ENCODE results near the gene SRGAP3.

The SRGAP3 gene

GRCh38 chr3:9032231-9032777 is 217.1 kb downstream of the SRGAP3 start:
- Histone ChIP-seq H3K36me3 (ENCODE audit: control insufficient read depth, insufficient read depth, low read length) (no peaks in the 10 kb centered on the region), H3K9me3 (ENCODE audit: control insufficient read depth, insufficient read depth, low read depth, low read length) (no peaks in the 10 kb centered on the region), H3K4me1 (ENCODE audit: control insufficient read depth, insufficient read depth, low read length) (peaks cover 14% of the 10 kb centered on the region), H3K4me3 (ENCODE audit: low read depth, low read length) (no peak overlapping the region), H3K9ac (ENCODE audit: low read length) (no peak overlapping the region), H3K27ac (ENCODE audit: low read depth, low read length) (no peak overlapping the region), H3K27me3 (ENCODE audit: control insufficient read depth, insufficient read depth, low read length) (no peaks in the 10 kb centered on the region)

- no peak overlapping the region for H3K4me3 ChIP-seq (ENCODE audit: low read depth, low read length)
- H3K9me3 ChIP-seq (ENCODE audit: control insufficient read depth, insufficient read depth, low read depth, low read length) = no peaks in the 10 kb centered on the region
- H3K4me1 ChIP-seq (ENCODE audit: control insufficient read depth, insufficient read depth, low read length) = no peaks in the 10 kb centered on the region; the same call in 1 of the 2 replicates
- H3K27me3 ChIP-seq (ENCODE audit: control insufficient read depth, insufficient read depth, low read length) = no peaks in the 10 kb centered on the region
- H3K9ac ChIP-seq (ENCODE audit: low read length) = no peak overlapping the region
- no peak overlapping the region for H3K27ac ChIP-seq (ENCODE audit: low read depth, low read length)
- H3K36me3 ChIP-seq (ENCODE audit: control insufficient read depth, insufficient read depth, low read length) = no peaks in the 10 kb centered on the region
These were observed 219.4 kb downstream of the SRGAP3 start for GRCh38 chr3:9030034-9030433.

- Histone ChIP-seq H3K4me1 (ENCODE audit: control insufficient read depth, insufficient read depth, low read length) (no peaks in the 10 kb centered on the region; the same call in 1 of the 2 replicates), H3K9ac (ENCODE audit: low read length) (no peak overlapping the region), H3K9me3 (ENCODE audit: control insufficient read depth, insufficient read depth, low read depth, low read length) (no peaks in the 10 kb centered on the region), H3K27ac (ENCODE audit: low read depth, low read length) (no peak overlapping the region), H3K36me3 (ENCODE audit: control insufficient read depth, insufficient read depth, low read length) (no peaks in the 10 kb centered on the region), H3K27me3 (ENCODE audit: control insufficient read depth, insufficient read depth, low read length) (no peaks in the 10 kb centered on the region), H3K4me3 (ENCODE audit: low read depth, low read length) (no peak overlapping the region)
These were observed 221.3 kb downstream of the SRGAP3 start for GRCh38 chr3:9028134-9028533.

GRCh38 chr3:9026320-9027045 is 223.0 kb downstream of the SRGAP3 start:
- Histone ChIP-seq H3K9ac (ENCODE audit: low read length) (no peak overlapping the region), H3K4me3 (ENCODE audit: low read depth, low read length) (no peak overlapping the region), H3K27ac (ENCODE audit: low read depth, low read length) (no peak overlapping the region), H3K9me3 (ENCODE audit: control insufficient read depth, insufficient read depth, low read depth, low read length) (no peaks in the 10 kb centered on the region), H3K36me3 (ENCODE audit: control insufficient read depth, insufficient read depth, low read length) (no peaks in the 10 kb centered on the region), H3K27me3 (ENCODE audit: control insufficient read depth, insufficient read depth, low read length) (no peaks in the 10 kb centered on the region), H3K4me1 (ENCODE audit: control insufficient read depth, insufficient read depth, low read length) (peaks cover 5% of the 10 kb centered on the region; the same call in 1 of the 2 replicates)

GRCh38 chr3:9024341-9024740 is 225.1 kb downstream of the SRGAP3 start:
- Histone ChIP-seq H3K9me3 (ENCODE audit: control insufficient read depth, insufficient read depth, low read depth, low read length) (no peaks in the 10 kb centered on the region), H3K27me3 (ENCODE audit: control insufficient read depth, insufficient read depth, low read length) (no peaks in the 10 kb centered on the region)

GRCh38 chr3:9023226-9023590 is 226.2 kb downstream of the SRGAP3 start:
- no peaks in the 10 kb centered on the region for H3K9me3 ChIP-seq (ENCODE audit: control insufficient read depth, insufficient read depth, low read depth, low read length)
- H3K4me3 ChIP-seq (ENCODE audit: low read depth, low read length) = no peak overlapping the region
- H3K27me3 ChIP-seq (ENCODE audit: control insufficient read depth, insufficient read depth, low read length) = no peaks in the 10 kb centered on the region
- H3K4me1 ChIP-seq (ENCODE audit: control insufficient read depth, insufficient read depth, low read length) = peaks cover 16% of the 10 kb centered on the region
- H3K27ac ChIP-seq (ENCODE audit: low read depth, low read length) = no peak overlapping the region
- H3K9ac ChIP-seq (ENCODE audit: low read length) = no peak overlapping the region
- no peaks in the 10 kb centered on the region for H3K36me3 ChIP-seq (ENCODE audit: control insufficient read depth, insufficient read depth, low read length)

More at GRCh38 chr3:9024341-9024740, 225.1 kb downstream of the SRGAP3 start:
- Histone ChIP-seq H3K9ac (ENCODE audit: low read length) (no peak overlapping the region), H3K27ac (ENCODE audit: low read depth, low read length) (no peak overlapping the region), H3K4me3 (ENCODE audit: low read depth, low read length) (no peak overlapping the region), H3K4me1 (ENCODE audit: control insufficient read depth, insufficient read depth, low read length) (peaks cover 16% of the 10 kb centered on the region), H3K36me3 (ENCODE audit: control insufficient read depth, insufficient read depth, low read length) (no peaks in the 10 kb centered on the region)

GRCh38 chr3:9022305-9023225 is 226.9 kb downstream of the SRGAP3 start:
- Histone ChIP-seq H3K27me3 (ENCODE audit: control insufficient read depth, insufficient read depth, low read length) (no peaks in the 10 kb centered on the region), H3K27ac (ENCODE audit: low read depth, low read length) (no peak overlapping the region), H3K4me1 (ENCODE audit: control insufficient read depth, insufficient read depth, low read length) (peaks cover 16% of the 10 kb centered on the region), H3K4me3 (ENCODE audit: low read depth, low read length) (no peak overlapping the region), H3K9ac (ENCODE audit: low read length) (no peak overlapping the region), H3K36me3 (ENCODE audit: control insufficient read depth, insufficient read depth, low read length) (no peaks in the 10 kb centered on the region), H3K9me3 (ENCODE audit: control insufficient read depth, insufficient read depth, low read depth, low read length) (no peaks in the 10 kb centered on the region)

GRCh38 chr3:9021271-9022009 is 228.0 kb downstream of the SRGAP3 start:
- H3K36me3 ChIP-seq (ENCODE audit: control insufficient read depth, insufficient read depth, low read length) = no peaks in the 10 kb centered on the region
- no peak overlapping the region for H3K27ac ChIP-seq (ENCODE audit: low read depth, low read length)
- H3K9me3 ChIP-seq (ENCODE audit: control insufficient read depth, insufficient read depth, low read depth, low read length) = no peaks in the 10 kb centered on the region
- H3K4me3 ChIP-seq (ENCODE audit: low read depth, low read length) = no peak overlapping the region
- peaks cover 16% of the 10 kb centered on the region for H3K4me1 ChIP-seq (ENCODE audit: control insufficient read depth, insufficient read depth, low read length)
- H3K27me3 ChIP-seq (ENCODE audit: control insufficient read depth, insufficient read depth, low read length) = no peaks in the 10 kb centered on the region
- no peak overlapping the region for H3K9ac ChIP-seq (ENCODE audit: low read length)

- no peaks in the 10 kb centered on the region for H3K9me3 ChIP-seq (ENCODE audit: control insufficient read depth, insufficient read depth, low read depth, low read length)
- no peaks in the 10 kb centered on the region for H3K27me3 ChIP-seq (ENCODE audit: control insufficient read depth, insufficient read depth, low read length)
- no peak overlapping the region for H3K27ac ChIP-seq (ENCODE audit: low read depth, low read length)
- no peak overlapping the region for H3K9ac ChIP-seq (ENCODE audit: low read length)
- no peaks in the 10 kb centered on the region for H3K36me3 ChIP-seq (ENCODE audit: control insufficient read depth, insufficient read depth, low read length)
- H3K4me1 ChIP-seq (ENCODE audit: control insufficient read depth, insufficient read depth, low read length) = peaks cover 16% of the 10 kb centered on the region
- no peak overlapping the region for H3K4me3 ChIP-seq (ENCODE audit: low read depth, low read length)
These were observed 229.0 kb downstream of the SRGAP3 start for GRCh38 chr3:9020426-9020825.

- H3K9me3 ChIP-seq (ENCODE audit: control insufficient read depth, insufficient read depth, low read depth, low read length) = no peaks in the 10 kb centered on the region
- H3K36me3 ChIP-seq (ENCODE audit: control insufficient read depth, insufficient read depth, low read length) = no peaks in the 10 kb centered on the region
- no peak overlapping the region for H3K27ac ChIP-seq (ENCODE audit: low read depth, low read length)
- H3K27me3 ChIP-seq (ENCODE audit: control insufficient read depth, insufficient read depth, low read length) = no peaks in the 10 kb centered on the region
- no peak overlapping the region for H3K4me3 ChIP-seq (ENCODE audit: low read depth, low read length)
- H3K9ac ChIP-seq (ENCODE audit: low read length) = no peak overlapping the region
- peaks cover 16% of the 10 kb centered on the region for H3K4me1 ChIP-seq (ENCODE audit: control insufficient read depth, insufficient read depth, low read length)
These were observed 230.0 kb downstream of the SRGAP3 start for GRCh38 chr3:9019259-9019961.

Measured in HUES6 (cell line).